Renal cortex interstitium (tissue), 11 donors: ENCODE measurements around the gene GRIFIN. TPM values are rescaled to one million over a fixed set of nuclear protein-coding genes. Genes with fewer than 3 reads are reported as not detected.

ENCODE experiments used
- DNase-seq, 11 donors: peaks; one replicate each; pipeline ENCODE4 v3.0.0-alpha.2; 2013; ENCODE audit warnings: low read depth in 9 of 11, low spot score in 4 of 11; ENCODE audit errors: extremely low read depth in 1 of 11
- polyA plus RNA-seq, 3 donors: library from polyadenylated mRNA; unstranded; fragments of 120-200 nt; gene quantifications; one replicate each; pipeline ENCODE4 v1.2.1, GENCODE V29; 2013; ENCODE audit not compliant: insufficient read length in 3 of 3

The GRIFIN gene
- polyA plus RNA-seq, 3 donors: not detected

DNA sequence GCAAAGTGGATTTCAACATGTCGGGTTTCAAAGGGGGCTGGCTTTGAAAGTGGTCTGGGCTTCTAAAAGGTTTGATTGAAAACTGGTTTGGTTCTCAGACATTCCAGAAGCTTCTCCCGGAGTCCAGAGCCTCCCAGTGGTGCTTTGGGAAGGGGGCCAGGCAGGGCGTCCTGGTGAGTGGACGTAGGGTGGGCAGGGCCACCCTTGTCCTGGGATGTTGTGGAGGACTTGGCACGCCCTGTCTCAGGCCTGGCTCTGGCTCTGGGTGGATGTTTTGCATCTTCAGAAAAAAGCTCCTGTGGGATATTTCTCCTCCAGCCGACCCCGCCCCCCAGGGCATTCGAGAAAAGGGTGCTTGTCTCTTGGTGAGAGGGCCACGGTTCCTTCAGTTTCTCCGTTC is 31.2 kb downstream of the GRIFIN start:
- no peak for DNase-seq

DNA sequence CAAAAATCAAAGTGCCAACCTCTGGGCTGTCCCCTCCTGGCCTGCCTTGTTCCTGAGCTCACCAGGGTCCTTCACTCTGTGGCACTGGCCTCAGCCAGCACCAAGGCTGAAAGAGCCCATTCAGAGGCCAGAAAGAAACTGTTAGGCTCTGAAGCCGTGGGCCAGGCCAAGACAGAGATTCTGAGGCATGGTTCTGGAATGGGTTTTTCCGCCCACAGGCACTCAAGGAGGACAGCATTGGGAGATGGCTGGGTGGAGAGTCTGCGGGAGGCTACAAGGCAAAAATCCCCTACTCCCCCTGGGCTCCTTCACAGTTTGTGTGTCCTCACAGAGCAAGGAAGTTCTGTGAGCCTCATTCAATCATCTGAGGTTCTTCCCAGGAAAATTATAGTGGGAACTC is 31.7 kb downstream of the GRIFIN start:
- no peak for DNase-seq

DNA sequence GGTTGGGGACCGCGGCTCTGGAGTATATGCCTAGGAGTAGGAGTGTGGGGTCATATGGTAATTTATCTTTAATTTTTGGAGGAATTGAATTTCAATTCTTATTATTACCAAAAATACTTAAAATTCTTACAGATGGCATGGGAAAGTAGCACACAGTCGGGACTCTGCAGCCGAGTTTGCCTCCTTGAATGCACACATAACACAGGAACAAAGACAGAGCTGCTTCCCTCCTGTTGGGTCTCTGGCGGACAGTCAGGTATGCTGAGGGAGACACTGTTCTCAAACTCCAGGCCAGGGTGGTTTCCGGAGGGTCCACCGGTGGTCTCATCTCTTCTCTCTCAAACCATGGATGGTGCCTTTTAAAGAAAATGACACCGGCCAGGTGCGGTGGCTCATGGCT is 32.7 kb downstream of the GRIFIN start:
- DNase-seq: no peak

DNA sequence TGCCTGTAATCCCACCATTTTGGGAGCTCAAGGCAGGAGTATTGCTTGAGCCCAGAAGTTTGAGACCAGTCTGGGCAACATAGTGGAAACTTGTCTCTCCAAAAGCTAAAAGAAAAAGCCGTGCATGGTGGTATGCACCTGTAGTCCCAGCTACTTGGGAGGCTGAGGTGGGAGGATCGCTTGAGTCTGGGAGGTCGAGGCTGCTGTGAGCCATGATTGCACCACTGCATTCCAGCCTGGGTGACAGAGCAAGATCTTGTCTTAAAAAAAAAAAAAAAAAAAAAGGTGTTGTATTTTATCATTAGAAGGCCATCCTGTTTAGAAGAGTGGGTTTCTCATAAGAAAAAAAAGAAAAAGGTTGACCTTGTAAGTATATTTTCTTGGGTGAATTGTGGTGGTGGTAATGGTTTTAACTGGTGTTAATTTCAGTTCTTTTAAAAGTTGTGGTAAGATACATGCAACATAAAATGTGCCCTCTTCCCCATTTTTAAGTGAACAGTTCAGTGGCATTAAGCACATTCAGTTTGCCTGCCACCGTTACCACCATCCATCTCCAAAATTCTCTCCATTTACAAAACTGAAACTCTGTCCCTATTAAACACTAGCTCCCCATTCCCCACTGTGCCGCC is 34.7 kb downstream of the GRIFIN start:
- DNase-seq: no peak

DNA sequence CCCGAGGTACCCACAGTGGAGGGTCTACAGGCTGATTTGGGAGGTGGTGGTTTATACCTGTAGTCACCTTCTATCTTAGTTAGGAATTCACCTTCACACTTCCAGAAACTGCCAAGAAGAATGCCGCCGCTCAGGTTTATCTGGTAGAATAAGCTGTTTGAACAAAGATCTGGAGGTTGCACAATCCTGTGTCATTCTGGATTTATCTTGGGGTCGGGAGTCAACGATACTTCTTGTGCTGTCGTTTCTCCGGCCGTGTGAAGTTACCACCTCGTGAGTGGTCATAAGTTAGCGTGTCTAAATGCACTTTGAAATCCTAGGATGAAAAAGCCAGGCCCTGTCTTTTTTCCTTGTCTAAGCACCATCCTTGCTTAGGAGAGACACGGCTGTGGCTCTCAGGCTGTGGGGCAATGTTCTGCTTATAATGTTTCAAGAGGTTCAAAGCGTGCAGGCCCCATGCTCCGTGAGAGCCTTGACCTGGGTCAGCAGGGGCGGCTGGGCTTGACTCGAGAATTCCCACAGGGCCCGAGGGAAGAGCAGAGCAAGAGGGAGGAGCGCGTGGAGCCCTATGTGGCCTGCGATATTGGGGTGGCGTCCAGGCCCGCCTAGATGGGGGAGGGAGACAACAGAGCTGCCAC is 35.5 kb downstream of the GRIFIN start:
- peak in 1 of 11 donors; percentile 43 for DNase-seq

DNA sequence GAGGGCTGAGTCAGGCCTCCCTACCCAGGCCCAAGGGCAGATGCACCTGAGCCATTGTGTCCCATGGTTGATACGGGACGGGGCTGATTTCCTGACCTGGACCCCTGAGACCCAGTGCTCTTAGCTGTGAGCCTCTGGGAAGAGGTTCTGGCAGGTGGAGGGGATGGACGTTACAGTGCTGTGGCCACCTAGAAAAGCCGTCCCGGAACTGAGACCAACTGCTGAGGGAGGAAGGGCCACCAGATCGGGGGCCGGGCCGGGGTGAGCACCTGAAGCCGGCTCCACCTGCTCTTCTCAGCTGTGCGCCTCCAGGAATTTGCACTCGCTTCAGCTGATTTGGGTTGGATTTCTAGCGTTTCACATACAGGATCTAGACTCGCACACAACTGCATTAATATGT is 37.4 kb downstream of the GRIFIN start:
- no peak for DNase-seq

DNA sequence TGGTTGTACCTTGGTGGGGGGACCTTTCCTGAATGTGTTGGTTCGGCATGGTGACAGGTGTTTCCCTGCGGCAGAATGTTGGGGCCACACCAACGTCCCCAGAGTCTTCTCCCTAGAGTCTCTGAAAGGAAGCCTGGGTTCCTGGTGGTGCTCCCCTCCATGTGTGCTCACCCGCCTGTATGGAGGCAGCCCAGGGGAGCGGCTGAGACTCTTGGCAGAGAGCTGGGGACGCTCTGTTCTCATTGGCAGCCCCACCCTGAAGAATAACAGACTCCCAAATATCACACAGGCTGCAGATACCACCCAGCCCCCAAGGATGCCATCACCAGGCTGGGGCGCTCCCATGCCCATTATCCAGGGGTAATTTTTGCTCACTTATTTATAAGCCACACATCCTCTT is 38.0 kb downstream of the GRIFIN start:
- DNase-seq: no peak

DNA sequence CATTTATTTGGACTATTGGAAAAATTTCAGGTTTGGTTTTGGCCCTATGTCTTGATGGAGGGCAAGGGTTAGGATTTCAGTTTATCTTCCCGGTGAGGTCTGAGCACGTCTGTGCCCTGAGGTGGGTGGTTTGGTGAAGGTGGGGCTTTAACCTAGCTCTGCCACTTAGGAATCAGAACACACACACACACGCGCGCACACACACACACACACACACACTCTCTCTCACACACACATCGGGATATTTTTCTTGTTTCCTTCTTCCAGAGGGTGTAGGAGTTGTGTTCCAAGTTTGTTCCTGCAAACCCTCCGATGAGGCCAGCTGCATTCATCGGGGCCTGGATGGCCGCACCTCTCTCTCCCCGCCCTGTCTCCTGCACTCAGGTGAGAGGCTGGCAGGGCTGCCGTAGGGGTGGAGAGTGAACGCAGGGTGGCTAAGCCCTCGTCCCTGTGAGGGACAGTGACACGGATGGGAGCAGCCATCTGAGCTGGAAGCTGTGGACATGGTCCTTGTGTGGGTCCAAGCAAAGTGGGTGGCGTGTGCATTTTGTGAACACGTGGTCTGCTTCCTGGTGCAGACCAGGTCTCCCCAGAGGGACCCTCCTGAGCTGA is 38.6 kb downstream of the GRIFIN start:
- DNase-seq: no peak

DNA sequence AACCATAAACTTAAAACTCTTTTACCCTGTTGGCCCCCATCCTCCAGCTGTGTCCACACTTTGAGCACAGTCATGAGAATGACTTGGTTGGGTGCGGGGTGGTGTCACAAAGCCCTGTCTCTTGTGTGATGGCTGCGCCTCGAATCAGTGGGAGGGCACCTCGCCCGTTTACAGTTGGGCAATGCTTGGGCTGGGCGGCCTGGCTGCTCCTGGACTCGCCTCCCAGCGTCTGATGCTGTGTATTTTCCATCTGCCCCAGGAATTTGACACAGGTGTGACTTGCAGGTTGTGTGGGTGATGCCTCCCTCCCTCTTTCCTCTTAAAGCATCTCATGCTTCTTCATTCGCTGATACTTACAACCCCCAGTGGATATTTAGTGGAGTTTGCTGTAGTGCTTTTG is 39.1 kb downstream of the GRIFIN start:
- DNase-seq: no peak

DNA sequence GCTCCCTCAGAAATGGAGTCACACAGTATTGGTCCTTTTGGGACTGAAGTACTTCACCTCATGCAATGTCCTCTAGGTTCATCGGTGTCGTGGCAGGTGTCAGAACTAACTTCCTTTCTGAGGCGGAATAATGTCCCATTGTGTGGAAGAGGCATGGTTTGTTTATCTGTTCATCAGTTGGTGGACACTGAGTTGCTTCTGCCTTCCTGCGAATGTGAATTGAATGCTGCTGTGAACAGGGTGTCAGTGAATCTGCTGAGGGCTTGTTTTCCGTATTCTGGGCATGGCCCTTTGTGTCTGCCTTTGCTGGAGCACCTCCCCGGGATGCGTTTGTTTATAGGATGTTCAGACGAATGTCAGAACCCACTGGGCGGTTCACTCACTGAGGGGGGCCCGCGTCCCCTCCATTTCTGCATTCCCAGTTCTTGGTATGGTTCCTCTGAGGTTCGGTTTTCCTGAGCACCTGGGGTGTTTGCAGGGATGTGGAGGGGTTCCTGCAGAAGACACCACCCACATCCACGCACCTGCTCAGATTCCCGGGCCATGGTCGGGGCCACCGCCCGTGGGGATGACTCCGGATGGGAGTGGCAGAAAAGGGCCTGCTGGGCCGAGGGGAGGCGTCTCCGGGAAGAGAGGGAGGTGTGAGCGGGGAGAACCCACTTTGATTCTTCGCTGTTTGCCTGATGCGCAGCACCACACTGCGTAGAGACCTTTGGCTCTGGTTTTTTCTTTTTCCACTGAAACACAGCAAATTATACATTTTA is 39.7 kb downstream of the GRIFIN start:
- no peak for DNase-seq

DNA sequence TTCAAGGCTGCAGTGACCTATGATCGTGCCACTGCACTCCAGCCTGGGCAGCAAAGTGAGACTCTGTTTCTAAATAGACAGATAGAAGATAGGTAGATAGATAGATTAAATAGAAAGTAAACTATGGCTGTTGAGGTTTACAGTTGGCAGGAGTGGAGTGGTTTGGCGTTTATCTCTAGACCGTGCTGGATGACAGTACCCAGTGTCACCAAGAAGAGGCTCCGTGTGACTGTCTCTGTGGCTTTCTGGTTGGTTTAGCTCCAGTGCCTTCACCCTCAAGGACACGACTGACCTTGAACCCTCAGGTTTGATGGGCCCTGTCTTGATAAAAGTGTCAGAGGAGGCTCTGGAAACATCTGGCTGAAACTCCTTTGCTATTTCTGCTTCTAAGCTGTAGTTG is 41.1 kb downstream of the GRIFIN start:
- DNase-seq: no peak

DNA sequence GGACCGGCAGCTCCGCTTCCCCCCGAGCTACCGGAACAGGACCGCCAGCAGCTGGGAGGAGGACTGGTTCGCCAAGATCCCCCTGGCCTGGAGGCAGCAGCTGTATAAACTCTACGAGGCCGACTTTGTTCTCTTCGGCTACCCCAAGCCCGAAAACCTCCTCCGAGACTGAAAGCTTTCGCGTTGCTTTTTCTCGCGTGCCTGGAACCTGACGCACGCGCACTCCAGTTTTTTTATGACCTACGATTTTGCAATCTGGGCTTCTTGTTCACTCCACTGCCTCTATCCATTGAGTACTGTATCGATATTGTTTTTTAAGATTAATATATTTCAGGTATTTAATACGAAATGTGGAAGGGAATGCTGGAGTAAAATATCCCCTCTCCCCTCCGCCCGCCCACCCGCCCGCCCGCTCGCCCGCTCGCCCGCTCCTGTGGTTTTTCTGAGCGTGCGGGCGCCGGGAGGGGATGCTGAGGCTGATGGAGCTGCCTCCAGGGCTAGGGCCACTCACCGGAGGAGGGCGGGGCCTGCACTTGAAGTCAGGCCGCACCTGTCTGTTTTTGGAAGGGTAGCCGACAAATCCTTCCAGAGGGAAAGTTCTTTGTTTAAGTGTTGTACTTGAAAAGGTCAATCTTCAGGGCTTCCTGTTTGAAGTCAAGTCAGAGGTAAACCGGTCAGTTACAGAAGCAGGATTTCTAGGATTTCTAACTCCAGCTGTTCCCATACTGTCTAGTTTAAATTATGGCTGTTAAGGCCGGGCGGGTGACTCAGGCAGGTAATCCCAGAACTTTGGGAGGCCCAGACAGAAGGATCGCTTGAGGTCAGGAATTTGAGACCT is 42.3 kb downstream of the GRIFIN start:
- DNase-seq: no peak

DNA sequence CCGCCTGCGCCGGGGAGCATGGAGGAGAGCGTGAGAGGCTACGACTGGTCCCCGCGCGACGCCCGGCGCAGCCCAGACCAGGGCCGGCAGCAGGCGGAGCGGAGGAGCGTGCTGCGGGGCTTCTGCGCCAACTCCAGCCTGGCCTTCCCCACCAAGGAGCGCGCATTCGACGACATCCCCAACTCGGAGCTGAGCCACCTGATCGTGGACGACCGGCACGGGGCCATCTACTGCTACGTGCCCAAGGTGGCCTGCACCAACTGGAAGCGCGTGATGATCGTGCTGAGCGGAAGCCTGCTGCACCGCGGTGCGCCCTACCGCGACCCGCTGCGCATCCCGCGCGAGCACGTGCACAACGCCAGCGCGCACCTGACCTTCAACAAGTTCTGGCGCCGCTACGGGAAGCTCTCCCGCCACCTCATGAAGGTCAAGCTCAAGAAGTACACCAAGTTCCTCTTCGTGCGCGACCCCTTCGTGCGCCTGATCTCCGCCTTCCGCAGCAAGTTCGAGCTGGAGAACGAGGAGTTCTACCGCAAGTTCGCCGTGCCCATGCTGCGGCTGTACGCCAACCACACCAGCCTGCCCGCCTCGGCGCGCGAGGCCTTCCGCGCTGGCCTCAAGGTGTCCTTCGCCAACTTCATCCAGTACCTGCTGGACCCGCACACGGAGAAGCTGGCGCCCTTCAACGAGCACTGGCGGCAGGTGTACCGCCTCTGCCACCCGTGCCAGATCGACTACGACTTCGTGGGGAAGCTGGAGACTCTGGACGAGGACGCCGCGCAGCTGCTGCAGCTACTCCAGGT is 43.1 kb downstream of the GRIFIN start:
- no peak for DNase-seq

DNA sequence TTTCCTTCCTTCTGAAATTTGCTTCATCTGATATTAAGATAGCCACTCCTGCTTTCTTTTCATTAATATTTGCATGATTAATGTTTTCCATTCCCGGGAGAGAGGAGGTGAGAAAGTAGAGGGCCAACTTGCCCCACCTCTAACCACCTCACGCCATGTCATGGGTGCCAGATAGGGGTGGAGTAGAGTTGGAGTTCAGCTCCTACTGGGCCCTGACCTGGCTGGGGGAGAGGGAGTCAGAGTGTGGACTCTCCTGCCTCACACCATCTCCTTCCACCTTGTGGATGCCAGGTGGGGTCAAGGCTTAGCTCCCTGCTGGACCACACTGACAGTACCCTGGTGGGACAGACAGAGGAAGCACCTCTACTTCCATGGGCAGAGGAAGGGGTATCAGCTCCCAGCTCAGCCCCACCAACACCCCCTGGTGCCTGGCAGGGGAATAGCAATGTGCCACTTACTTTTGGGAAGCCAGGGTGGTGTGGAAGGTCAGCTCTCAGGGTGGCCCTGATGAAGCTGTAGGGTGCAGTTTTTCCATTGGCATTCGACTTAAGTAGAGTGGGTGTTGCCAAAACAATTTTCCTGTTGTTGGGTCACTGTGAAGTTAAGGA is 44.8 kb downstream of the GRIFIN start:
- no peak for DNase-seq

DNA sequence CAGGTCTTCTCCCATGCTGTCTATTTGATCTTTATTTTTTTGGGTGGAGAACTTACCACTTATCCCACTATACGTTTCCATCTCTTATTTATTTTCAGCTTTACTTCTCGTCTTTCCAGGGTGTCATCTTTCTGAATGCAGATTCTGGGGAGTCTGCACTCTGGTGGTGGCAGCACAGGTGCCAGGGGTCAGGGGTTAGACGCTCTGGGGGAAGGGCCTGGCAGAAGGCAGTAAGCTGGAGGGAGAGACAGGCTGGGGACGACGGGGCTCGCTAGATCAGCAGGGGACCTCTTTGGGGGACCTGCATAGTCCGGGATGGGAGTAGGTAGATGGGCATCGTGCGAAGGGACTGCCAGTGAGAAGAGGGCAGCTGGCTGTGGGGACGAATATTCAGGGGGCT is 50.4 kb downstream of the GRIFIN start:
- DNase-seq: no peak
